Mesenchymal stem cell (in vitro differentiated cells and primary cell): ENCODE measurements around the gene AIFM3.

Source experiments
- DNase-seq: peaks from one replicate; pipeline ENCODE4 v3.0.0-alpha.2; 2013
- H2AFZ ChIP-seq: one replicate; pipeline ENCODE4 v1.6.1; 2013; ENCODE audit warnings: low read depth, mild to moderate bottlenecking, control low read depth, inconsistent platforms, low read length, moderate library complexity
- H2AK5ac ChIP-seq: 2 replicates; pipeline ENCODE4 v1.6.1; 2013; ENCODE audit warnings: low read length, moderate library complexity, mild to moderate bottlenecking, inconsistent platforms; ENCODE audit not compliant: severe bottlenecking
- H2BK120ac ChIP-seq: one replicate; pipeline ENCODE4 v1.6.1; 2013; ENCODE audit warnings: low read depth, mild to moderate bottlenecking, inconsistent platforms, low read length, moderate library complexity
- H2BK12ac ChIP-seq, 2 experiments: one replicate each; pipeline ENCODE4 v1.6.1; 2013; ENCODE audit warnings: inconsistent platforms in 2 of 2, low read length in 2 of 2, mild to moderate bottlenecking in 2 of 2, moderate library complexity in 2 of 2, control low read depth in 1 of 2
- H2BK15ac ChIP-seq: one replicate; pipeline ENCODE4 v1.6.1; 2013; ENCODE audit warnings: mild to moderate bottlenecking, low read depth, inconsistent platforms; ENCODE audit not compliant: poor library complexity, severe bottlenecking
- H2BK5ac ChIP-seq: 2 replicates; pipeline ENCODE4 v1.6.1; 2013; ENCODE audit warnings: low read depth, mild to moderate bottlenecking, low read length, control low read depth, inconsistent platforms; ENCODE audit not compliant: poor library complexity, severe bottlenecking
- H3K14ac ChIP-seq, 2 experiments: one replicate each; pipeline ENCODE4 v1.6.1; 2013; ENCODE audit warnings: inconsistent platforms in 2 of 2, low read length in 2 of 2, control low read depth in 1 of 2, mild to moderate bottlenecking in 1 of 2, moderate library complexity in 1 of 2
- H3K18ac ChIP-seq, 2 experiments: one replicate each; pipeline ENCODE4 v1.6.1; 2013; ENCODE audit warnings: inconsistent platforms in 2 of 2, low read length in 2 of 2, control low read depth in 1 of 2, low read depth in 1 of 2, mild to moderate bottlenecking in 1 of 2
- H3K23ac ChIP-seq, 2 experiments: one replicate each; pipeline ENCODE4 v1.6.1; 2013; ENCODE audit warnings: inconsistent platforms in 2 of 2, low read length in 2 of 2, mild to moderate bottlenecking in 2 of 2, moderate library complexity in 2 of 2, control low read depth in 1 of 2
- H3K27ac ChIP-seq: 2 replicates; pipeline ENCODE4 v1.5.1; 2013; ENCODE audit warnings: mild to moderate bottlenecking, moderate library complexity, low read length, control low read depth, inconsistent platforms; ENCODE audit not compliant: poor library complexity, severe bottlenecking
- H3K27me3 ChIP-seq, 2 experiments: 2 replicates each; pipeline versions ENCODE4 v1.6.1 to v1.7.0; 2013; ENCODE audit warnings: low read length in 2 of 2, mild to moderate bottlenecking in 2 of 2, moderate library complexity in 2 of 2, control low read depth in 1 of 2, inconsistent platforms in 1 of 2; ENCODE audit not compliant: control insufficient read depth in 1 of 2, insufficient read depth in 1 of 2
- H3K36me3 ChIP-seq, 2 experiments: 2 replicates each; pipeline versions ENCODE4 v1.6.1 to v1.7.0; 2013; ENCODE audit warnings: low read length in 2 of 2, control low read depth in 1 of 2, inconsistent platforms in 1 of 2, low read depth in 1 of 2, mild to moderate bottlenecking in 1 of 2; ENCODE audit not compliant: insufficient read depth in 2 of 2, control insufficient read depth in 1 of 2
- H3K4ac ChIP-seq, 2 experiments: one replicate each; pipeline ENCODE4 v1.6.1; 2013; ENCODE audit warnings: inconsistent platforms in 2 of 2, low read length in 2 of 2, mild to moderate bottlenecking in 2 of 2, moderate library complexity in 2 of 2, control low read depth in 1 of 2, low read depth in 1 of 2
- H3K4me1 ChIP-seq: 2 replicates; pipeline ENCODE4 v1.6.1; 2013; ENCODE audit warnings: low read depth, low read length, control low read depth; ENCODE audit not compliant: control insufficient read depth, insufficient read depth
- H3K4me2 ChIP-seq: 2 replicates; pipeline ENCODE4 v1.6.1; 2013; ENCODE audit warnings: low read length, mild to moderate bottlenecking, inconsistent platforms; ENCODE audit not compliant: poor library complexity, severe bottlenecking
- H3K4me3 ChIP-seq, 2 experiments: 2 replicates each; pipeline versions ENCODE4 v1.5.1 to v1.7.0; 2013; ENCODE audit warnings: low read length in 2 of 2, mild to moderate bottlenecking in 2 of 2, control low read depth in 1 of 2, low read depth in 1 of 2; ENCODE audit not compliant: insufficient read depth in 1 of 2
- H3K79me1 ChIP-seq: replicated peaks from 2 replicates; pipeline ENCODE4 v1.6.1; 2013; ENCODE audit warnings: mild to moderate bottlenecking, control low read depth, low read length, inconsistent platforms; ENCODE audit not compliant: poor library complexity, severe bottlenecking
- H3K9ac ChIP-seq: 2 replicates; pipeline ENCODE4 v1.7.0; 2013; ENCODE audit warnings: mild to moderate bottlenecking, low read length, moderate library complexity
- H3K9me3 ChIP-seq: 2 replicates; pipeline ENCODE4 v1.7.0; 2013; ENCODE audit warnings: mild to moderate bottlenecking, low read length; ENCODE audit not compliant: control insufficient read depth
- H4K8ac ChIP-seq: one replicate; pipeline ENCODE4 v1.6.1; 2013; ENCODE audit warnings: inconsistent platforms, mild to moderate bottlenecking, low read length, moderate library complexity
- H4K91ac ChIP-seq: one replicate; pipeline ENCODE4 v1.6.1; 2013; ENCODE audit warnings: mild to moderate bottlenecking, low read length, inconsistent platforms
- WGBS: methylation state at CpG from one replicate; pipeline ENCODE4 v1.1.7; 2013; ENCODE audit warnings: mixed read lengths; 5-methylcytosine and 5-hydroxymethylcytosine counted together

The AIFM3 gene

GRCh38 chr22:20986365-20986764 is 19.3 kb downstream of the AIFM3 start:
- H3K27me3 ChIP-seq = no peaks in the 10 kb centered on the region
- WGBS = 96% methylated on average over 1 of the region's 1 CpG

GRCh38 chr22:20987375-20987774 is 20.3 kb downstream of the AIFM3 start:
- Histone ChIP-seq H2AK5ac (no peak overlapping the region), H2BK15ac (no peak overlapping the region), H3K79me1 (peaks cover 49% of the 10 kb centered on the region), H3K27me3 (no peaks in the 10 kb centered on the region), H2AFZ (no peak overlapping the region), H3K4me3 (no peak overlapping the region), H3K9ac (no peak overlapping the region), H3K4me1 (peaks cover 18% of the 10 kb centered on the region), H3K4ac (no peak overlapping the region), H4K91ac (no peak overlapping the region), H2BK12ac (no peak overlapping the region), H3K23ac (no peak overlapping the region), H3K14ac (no peak overlapping the region), H3K27ac (no peak overlapping the region), H3K4me2 (no peak overlapping the region), H3K36me3 (peaks cover 66 to 68% of the 10 kb centered on the region in 2 experiments), H2BK120ac (no peak overlapping the region), H2BK5ac (no peak overlapping the region), H3K18ac (no peak overlapping the region), H3K9me3 (no peaks in the 10 kb centered on the region), H4K8ac (no peak overlapping the region)
- 94% methylated on average over 14 of the region's 14 CpGs for WGBS
- no peak for DNase-seq

More at GRCh38 chr22:20986365-20986764, 19.3 kb downstream of the AIFM3 start:
- Histone ChIP-seq H3K4me1 (peaks cover 21% of the 10 kb centered on the region), H3K14ac (no peak overlapping the region), H2AFZ (no peak overlapping the region), H3K23ac (no peak overlapping the region), H3K4me3 (no peak overlapping the region), H3K4me2 (no peak overlapping the region), H2BK5ac (no peak overlapping the region), H3K36me3 (peaks cover 58% of the 10 kb centered on the region in 2 experiments), H2BK12ac (no peak overlapping the region), H2BK120ac (no peak overlapping the region), H2BK15ac (no peak overlapping the region), H3K9ac (no peak overlapping the region), H3K27ac (no peak overlapping the region), H3K79me1 (peaks cover 47% of the 10 kb centered on the region), H4K91ac (no peak overlapping the region), H4K8ac (no peak overlapping the region), H2AK5ac (no peak overlapping the region), H3K9me3 (no peaks in the 10 kb centered on the region), H3K4ac (no peak overlapping the region), H3K18ac (no peak overlapping the region)
- no peak for DNase-seq

- Histone ChIP-seq H3K27me3 (no peaks in the 10 kb centered on the region), H3K36me3 (peaks cover 77 to 78% of the 10 kb centered on the region in 2 experiments), H3K14ac (no peak overlapping the region), H3K4ac (no peak overlapping the region), H3K23ac (no peak overlapping the region), H4K91ac (no peak overlapping the region), H2BK120ac (no peak overlapping the region), H3K9ac (no peak overlapping the region), H2BK12ac (no peak overlapping the region), H3K27ac (no peak overlapping the region), H3K4me1 (peaks cover 8% of the 10 kb centered on the region), H3K9me3 (no peaks in the 10 kb centered on the region), H3K18ac (no peak overlapping the region), H3K4me3 (no peak overlapping the region), H4K8ac (no peak overlapping the region), H2BK5ac (no peak overlapping the region), H2BK15ac (no peak overlapping the region), H2AFZ (no peak overlapping the region), H3K79me1 (peaks cover 38% of the 10 kb centered on the region), H2AK5ac (no peak overlapping the region), H3K4me2 (no peak overlapping the region)
- no peak for DNase-seq
- WGBS = 93% methylated on average over 16 of the region's 16 CpGs
Observed at GRCh38 chr22:20988573-20989322, 21.7 kb downstream of the AIFM3 start.

GRCh38 chr22:20989323-20990138 is 22.5 kb downstream of the AIFM3 start:
- Histone ChIP-seq H3K79me1 (peaks cover 31% of the 10 kb centered on the region), H3K14ac (no peak overlapping the region), H2BK5ac (no peak overlapping the region), H3K9me3 (no peaks in the 10 kb centered on the region), H4K91ac (no peak overlapping the region), H3K4me3 (no peak overlapping the region), H3K18ac (no peak overlapping the region), H2BK15ac (no peak overlapping the region), H3K27ac (no peak overlapping the region), H3K4me2 (no peak overlapping the region), H2AK5ac (no peak overlapping the region), H2AFZ (no peak overlapping the region), H4K8ac (no peak overlapping the region), H3K4me1 (peaks cover 6% of the 10 kb centered on the region), H3K9ac (no peak overlapping the region), H3K27me3 (no peaks in the 10 kb centered on the region), H3K36me3 (peaks cover 71 to 82% of the 10 kb centered on the region in 2 experiments), H3K23ac (no peak overlapping the region), H3K4ac (no peak overlapping the region), H2BK120ac (no peak overlapping the region), H2BK12ac (no peak overlapping the region)
- DNase-seq = no peak
- WGBS = 85% methylated on average over 12 of the region's 17 CpGs
